OCI-LY1 (cell line): ENCODE data around the gene OXSR1.

Source experiments
- H2AFZ ChIP-seq: fragments of 200-600 bp; sonication (generic), shearing (Covaris generic); 2 replicates; pipeline ENCODE4 v1.6.0; 2014; ENCODE audit warnings: antibody characterized with exemption, mild to moderate bottlenecking, low read length
- H3F3A ChIP-seq: fragments of 200-600 bp; sonication (generic), shearing (Covaris generic); 2 replicates; pipeline ENCODE4 v1.6.0; 2014; ENCODE audit warnings: mild to moderate bottlenecking, antibody characterized with exemption, low read length, moderate library complexity; ENCODE audit not compliant: insufficient read depth
- H3K27ac ChIP-seq: fragments of 200-600 bp; sonication (generic); 2 replicates; pipeline ENCODE4 v1.5.1; 2014; ENCODE audit warnings: low read length, mixed run types, mild to moderate bottlenecking, low read depth; ENCODE audit not compliant: poor library complexity, severe bottlenecking
- H3K27me3 ChIP-seq: fragments of 200-600 bp; sonication (generic); 2 replicates; pipeline ENCODE4 v1.6.0; 2014; ENCODE audit warnings: antibody characterized with exemption, mild to moderate bottlenecking, low read length, moderate library complexity; ENCODE audit not compliant: insufficient read depth
- H3K36me3 ChIP-seq: fragments of 200-600 bp; sonication (generic); 2 replicates; pipeline ENCODE4 v1.6.1; 2014; ENCODE audit warnings: mild to moderate bottlenecking, antibody characterized with exemption, low read length, moderate library complexity, mixed read lengths; ENCODE audit not compliant: insufficient read depth
- H3K4me1 ChIP-seq: fragments of 200-600 bp; sonication (generic); 2 replicates; pipeline ENCODE4 v1.5.1; 2014; ENCODE audit warnings: mild to moderate bottlenecking, low read length, moderate library complexity; ENCODE audit not compliant: insufficient read depth, severe bottlenecking
- H3K4me2 ChIP-seq: fragments of 200-600 bp; sonication (generic), shearing (Covaris generic); 2 replicates; pipeline ENCODE4 v1.6.1; 2014; ENCODE audit warnings: low read length
- H3K4me3 ChIP-seq: fragments of 200-600 bp; sonication (generic); 2 replicates; pipeline ENCODE4 v1.5.1; 2014; ENCODE audit warnings: low read length, low read depth, mild to moderate bottlenecking, mixed read lengths; ENCODE audit not compliant: poor library complexity, severe bottlenecking
- H3K79me2 ChIP-seq: fragments of 200-600 bp; shearing (Covaris generic); 2 replicates; pipeline ENCODE4 v1.6.1; 2016; ENCODE audit warnings: mixed run types, low read length, mixed read lengths; ENCODE audit not compliant: insufficient read depth
- H3K9ac ChIP-seq: fragments of 200-600 bp; sonication (generic), shearing (Covaris generic); 2 replicates; pipeline ENCODE4 v1.6.1; 2014; ENCODE audit warnings: mild to moderate bottlenecking, low read length, mixed read lengths
- H3K9me2 ChIP-seq: fragments of 200-600 bp; sonication (generic), shearing (Covaris generic); 2 replicates; pipeline ENCODE4 v1.6.1; 2014; ENCODE audit warnings: low read depth, mild to moderate bottlenecking, low read length, mixed read lengths
- H3K9me3 ChIP-seq: fragments of 200-600 bp; shearing (Covaris generic); 2 replicates; pipeline ENCODE4 v1.6.1; 2014; ENCODE audit warnings: low read length, mixed read lengths
- H4K20me1 ChIP-seq: fragments of 200-600 bp; sonication (generic), shearing (Covaris generic); 2 replicates; pipeline ENCODE4 v1.6.0; 2016; ENCODE audit warnings: mild to moderate bottlenecking, low read length; ENCODE audit not compliant: insufficient read depth
- CTCF ChIP-seq: fragments of 200-600 bp; sonication (generic), shearing (Covaris generic); IDR thresholded peaks from 2 replicates; pipeline ENCODE4 v1.5.1; 2017; ENCODE audit warnings: mild to moderate bottlenecking, antibody characterized with exemption, low read length, moderate library complexity, mixed read lengths
- EZH2 ChIP-seq: fragments of 200-600 bp; sonication (generic), shearing (Covaris generic); IDR thresholded peaks from 2 replicates; pipeline ENCODE4 v1.8.0; 2017; ENCODE audit warnings: borderline replicate concordance, mixed run types, mild to moderate bottlenecking, antibody characterized with exemption, low read length, moderate library complexity, mixed read lengths

The OXSR1 gene

GRCh38 chr3:38141173-38141951 is 24.0 kb upstream of the OXSR1 start:
- no peak overlapping the region for H3K9ac ChIP-seq

GRCh38 chr3:38141952-38142273 is 23.4 kb upstream of the OXSR1 start:
- H3K4me2 ChIP-seq = no peak overlapping the region
- H3K27me3 ChIP-seq = no peaks in the 10 kb centered on the region
- H3K4me3 ChIP-seq = no peak overlapping the region
- no peak overlapping the region for H3K9ac ChIP-seq
- H3K36me3 ChIP-seq = peaks cover 22% of the 10 kb centered on the region
- H3K9me2 ChIP-seq = no peaks in the 10 kb centered on the region
- peaks cover 19% of the 10 kb centered on the region for H3K4me1 ChIP-seq
- H2AFZ ChIP-seq = no peak overlapping the region
- H3K9me3 ChIP-seq = peaks cover 8% of the 10 kb centered on the region
- TF ChIP-seq CTCF (no peak), EZH2 (no peak)
- no peaks in the 10 kb centered on the region for H4K20me1 ChIP-seq
- H3K27ac ChIP-seq = no peak overlapping the region
- no peaks in the 10 kb centered on the region for H3K79me2 ChIP-seq
- no peaks in the 10 kb centered on the region for H3F3A ChIP-seq

More at GRCh38 chr3:38141173-38141951, 24.0 kb upstream of the OXSR1 start:
- H3K36me3 ChIP-seq = peaks cover 22% of the 10 kb centered on the region
- H3K4me3 ChIP-seq = no peak overlapping the region
- H3K4me1 ChIP-seq = peaks cover 19% of the 10 kb centered on the region
- no peaks in the 10 kb centered on the region for H4K20me1 ChIP-seq
- H3K79me2 ChIP-seq = no peaks in the 10 kb centered on the region
- H3K4me2 ChIP-seq = no peak overlapping the region
- no peak overlapping the region for H3K27ac ChIP-seq
- H3K9me2 ChIP-seq = no peaks in the 10 kb centered on the region
- TF ChIP-seq EZH2 (no peak), CTCF (no peak)
- peaks cover 2% of the 10 kb centered on the region; the same call in 1 of the 2 replicates for H3K9me3 ChIP-seq
- H2AFZ ChIP-seq = no peak overlapping the region
- H3K27me3 ChIP-seq = no peaks in the 10 kb centered on the region
- H3F3A ChIP-seq = no peaks in the 10 kb centered on the region

- Histone ChIP-seq H3K36me3 (peaks cover 22% of the 10 kb centered on the region), H3K9me3 (peaks cover 15% of the 10 kb centered on the region), H3K9me2 (no peaks in the 10 kb centered on the region), H3K79me2 (no peaks in the 10 kb centered on the region), H3F3A (no peaks in the 10 kb centered on the region), H3K27me3 (no peaks in the 10 kb centered on the region), H2AFZ (no peak overlapping the region), H3K4me3 (no peak overlapping the region), H3K4me1 (peaks cover 13% of the 10 kb centered on the region), H4K20me1 (no peaks in the 10 kb centered on the region), H3K9ac (no peak overlapping the region), H3K27ac (no peak overlapping the region), H3K4me2 (no peak overlapping the region)
- TF ChIP-seq EZH2 (no peak), CTCF (no peak)
Observed at GRCh38 chr3:38142959-38143358, 22.4 kb upstream of the OXSR1 start.
